Pons (tissue), 1 donor: ENCODE measurements around the gene WBP1.
"Not testable (repeated sequence)": the region's sequence is repeated elsewhere in the genome, so short reads cannot be mapped to it uniquely, and the experiment has no call there.

Source experiments
- DNase-seq: peaks from one replicate; pipeline ENCODE4 v3.0.0-alpha.2; 2016; ENCODE audit warnings: low spot score

Gene WBP1

DNA sequence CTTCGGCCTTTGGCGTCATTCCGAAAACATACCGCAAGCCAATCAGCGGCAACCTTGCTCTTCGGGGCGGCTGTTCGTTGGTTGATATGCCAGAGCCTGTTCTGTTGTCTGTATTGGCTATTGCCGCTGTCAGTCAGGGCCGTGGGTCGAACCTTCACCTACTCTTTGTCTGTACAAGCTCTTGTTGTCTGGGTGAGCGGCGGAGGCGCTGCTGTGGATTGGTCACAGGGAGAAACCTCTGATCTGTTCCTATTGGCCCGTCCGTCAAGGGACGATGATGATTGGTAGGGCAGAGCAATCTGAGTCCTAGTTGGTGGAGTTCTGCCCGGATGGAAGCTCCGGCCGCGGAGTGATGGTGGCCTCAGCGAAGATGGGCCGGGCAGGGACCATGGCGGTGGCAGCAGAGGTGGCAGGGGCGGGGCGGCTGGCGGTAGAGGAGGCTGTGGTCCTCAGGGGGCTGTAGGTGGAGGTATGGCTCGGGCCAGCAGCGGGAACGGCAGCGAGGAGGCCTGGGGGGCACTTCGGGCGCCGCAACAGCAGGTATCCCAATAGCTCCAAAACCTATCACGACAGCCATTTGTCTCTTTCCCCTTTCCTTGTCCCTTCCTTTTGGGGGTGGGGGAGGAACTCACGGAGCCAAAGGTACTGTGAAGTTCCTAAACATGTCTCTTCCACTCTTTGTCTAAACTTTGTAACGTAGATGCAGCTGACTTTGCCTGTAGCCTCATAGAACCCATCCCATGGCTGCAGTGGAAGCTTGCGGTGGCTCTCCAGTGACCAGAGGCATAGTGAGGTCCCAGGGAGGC lies at the start of gene WBP1:
TSS of gene WBP1 (plus strand) at position 307 of the 806 bp plus-strand sequence. CDS start at position 472, 165 bp downstream.
- peak; percentile 100 for DNase-seq

GRCh38 chr2:74413001-74413698 lies 45.1 kb upstream of the WBP1 start:
- DNase-seq, result no peak

GRCh38 chr2:74414441-74414840 lies 43.8 kb upstream of the WBP1 start:
- no peak for DNase-seq

DNA sequence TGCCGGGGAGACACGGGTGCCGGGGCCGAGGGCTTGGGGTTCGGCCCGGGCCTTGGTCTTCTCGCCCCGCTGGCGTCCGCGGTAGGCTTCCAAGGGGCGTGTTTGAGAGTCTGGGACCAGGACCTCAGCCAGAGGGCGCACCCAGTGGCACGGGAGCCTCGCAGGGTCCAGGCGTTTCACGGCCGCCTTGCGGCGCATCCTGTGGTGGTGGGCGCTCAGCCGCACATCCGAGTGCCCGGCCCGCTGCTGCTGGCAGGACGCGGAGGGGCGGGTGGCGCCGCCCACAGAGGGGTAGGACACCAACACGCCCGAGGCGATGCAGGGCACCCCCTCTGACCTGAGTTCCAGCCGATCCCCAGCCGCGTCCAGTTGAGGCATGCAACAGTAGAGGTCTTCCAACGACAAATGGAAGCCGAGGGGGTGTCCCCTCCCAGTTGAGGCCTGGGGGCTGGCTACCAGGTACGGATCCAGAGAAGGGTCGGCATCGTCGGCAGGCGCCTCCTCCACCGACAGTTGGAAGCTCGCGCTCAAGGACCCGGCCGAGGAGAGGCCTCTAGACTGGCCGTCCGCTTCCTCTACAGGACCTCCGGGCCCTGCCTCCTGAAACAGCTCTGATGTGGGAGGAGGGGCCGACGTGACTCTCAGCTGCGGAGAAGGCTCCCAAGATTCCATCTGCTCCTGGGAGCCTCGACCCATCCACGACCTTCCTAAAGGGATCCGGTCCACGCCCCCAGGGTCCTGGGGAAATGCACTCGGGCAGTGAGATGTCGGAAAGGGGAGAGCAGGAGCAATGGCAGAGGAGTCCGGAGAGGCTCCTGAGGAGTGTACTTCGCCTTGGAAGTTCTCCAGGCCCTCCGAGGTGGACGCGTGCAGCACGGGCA lies 43.1 kb upstream of the WBP1 start:
- DNase-seq, result no peak

GRCh38 chr2:74415762-74416395 lies 42.4 kb upstream of the WBP1 start:
- no peak for DNase-seq

GRCh38 chr2:74416778-74417177 lies 41.5 kb upstream of the WBP1 start:
- DNase-seq, result no peak

DNA sequence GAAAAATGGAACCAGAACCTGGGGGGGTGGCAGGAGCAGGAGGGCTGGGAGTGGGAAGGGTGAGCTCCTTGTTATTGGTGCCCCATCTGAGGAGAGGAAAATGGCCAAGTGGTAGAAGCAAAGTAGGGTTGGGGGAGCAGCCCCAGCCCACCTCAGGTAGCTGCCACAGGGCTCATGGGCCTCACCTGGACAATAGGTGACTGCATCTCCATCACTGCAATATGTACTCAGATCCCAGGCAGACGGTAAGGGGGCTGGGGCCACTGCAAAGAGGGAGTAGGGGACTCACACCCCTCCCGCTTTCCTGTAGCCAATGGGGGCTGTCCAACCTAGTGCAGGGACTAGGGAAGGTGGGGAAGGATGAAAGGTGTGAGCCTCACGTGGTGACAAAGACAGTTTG lies 41.0 kb upstream of the WBP1 start:
- no peak for DNase-seq

DNA sequence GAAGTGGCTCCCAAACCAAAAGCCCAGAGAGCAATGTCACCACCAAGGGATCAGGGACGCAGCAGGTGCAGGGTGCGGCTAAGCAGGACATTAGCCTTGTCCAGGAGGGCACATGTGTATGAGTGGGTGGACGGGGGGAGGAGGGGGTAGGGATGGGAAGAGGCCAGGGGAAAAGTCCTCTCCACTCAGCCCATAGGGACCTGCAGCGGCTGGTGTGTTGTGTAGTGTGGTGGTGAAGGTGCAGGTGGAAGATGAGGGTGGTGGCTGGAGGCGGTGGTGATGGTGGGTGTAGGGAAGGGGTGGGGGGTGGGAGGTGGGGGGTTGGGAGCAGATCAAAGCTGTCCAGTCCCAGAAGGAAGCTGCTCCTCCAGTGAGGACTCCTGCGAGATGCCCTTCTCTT lies 40.5 kb upstream of the WBP1 start:
- DNase-seq, result no peak

GRCh38 chr2:74418312-74418711 lies 39.9 kb upstream of the WBP1 start:
- DNase-seq, result no peak

DNA sequence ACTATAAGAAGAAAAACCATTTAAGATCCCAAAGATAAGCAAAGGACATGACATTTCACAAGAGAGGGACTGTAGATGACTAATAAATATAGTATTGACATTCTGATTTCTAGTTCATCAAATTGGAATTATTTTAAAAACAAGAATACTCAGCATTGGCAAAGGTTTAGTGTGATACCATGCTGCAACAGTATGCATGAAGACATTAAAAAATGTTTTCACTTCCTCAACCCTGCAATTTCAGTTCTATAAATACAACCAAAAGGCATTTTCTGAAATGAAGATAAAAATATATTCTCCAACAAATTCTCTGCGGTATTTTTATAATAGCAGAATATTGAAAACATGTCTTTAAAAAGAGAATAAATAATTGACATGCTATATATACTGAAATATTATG lies 38.9 kb upstream of the WBP1 start:
- DNase-seq, result no peak

GRCh38 chr2:74420006-74420405 lies 38.2 kb upstream of the WBP1 start:
- no peak for DNase-seq

GRCh38 chr2:74420443-74421103 lies 37.7 kb upstream of the WBP1 start:
- not testable (repeated sequence) for DNase-seq

- DNase-seq, result peak; percentile 44
Observed at GRCh38 chr2:74421221-74421870, 36.9 kb upstream of the WBP1 start, which contains the start of the genes C2orf81 and WDR54. TSS of gene C2orf81 (minus strand) at chr2:74421619. CDS start at chr2:74421560, 59 bp downstream. TSS of gene WDR54 (plus strand) at chr2:74421730. CDS start at chr2:74422154, 424 bp downstream.

- no peak for DNase-seq
Observed at GRCh38 chr2:74423231-74424095, 34.8 kb upstream of the WBP1 start.

- DNase-seq, result no peak
Observed at GRCh38 chr2:74424139-74424992, 33.9 kb upstream of the WBP1 start.

DNA sequence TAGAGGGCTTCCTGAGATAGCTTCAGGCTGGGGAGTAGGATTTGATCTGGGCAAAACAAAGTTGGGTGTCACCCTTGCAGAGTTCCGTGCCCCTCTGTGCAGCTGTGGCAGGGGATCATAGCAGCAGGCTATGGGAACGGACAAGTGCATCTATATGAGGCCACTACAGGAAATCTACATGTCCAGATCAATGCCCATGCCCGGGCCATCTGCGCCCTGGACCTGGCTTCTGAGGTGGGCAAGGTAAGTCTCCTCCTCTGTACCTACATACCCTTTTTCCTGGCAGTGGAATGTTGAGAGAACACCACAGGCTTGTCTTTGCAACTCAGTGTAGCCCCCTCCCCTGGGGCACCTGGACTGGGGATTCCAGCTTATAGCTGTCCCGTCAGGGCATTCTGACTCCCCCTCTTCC lies 33.2 kb upstream of the WBP1 start:
- DNase-seq, result no peak

GRCh38 chr2:74425523-74425922 lies 32.7 kb upstream of the WBP1 start:
- no peak for DNase-seq

DNA sequence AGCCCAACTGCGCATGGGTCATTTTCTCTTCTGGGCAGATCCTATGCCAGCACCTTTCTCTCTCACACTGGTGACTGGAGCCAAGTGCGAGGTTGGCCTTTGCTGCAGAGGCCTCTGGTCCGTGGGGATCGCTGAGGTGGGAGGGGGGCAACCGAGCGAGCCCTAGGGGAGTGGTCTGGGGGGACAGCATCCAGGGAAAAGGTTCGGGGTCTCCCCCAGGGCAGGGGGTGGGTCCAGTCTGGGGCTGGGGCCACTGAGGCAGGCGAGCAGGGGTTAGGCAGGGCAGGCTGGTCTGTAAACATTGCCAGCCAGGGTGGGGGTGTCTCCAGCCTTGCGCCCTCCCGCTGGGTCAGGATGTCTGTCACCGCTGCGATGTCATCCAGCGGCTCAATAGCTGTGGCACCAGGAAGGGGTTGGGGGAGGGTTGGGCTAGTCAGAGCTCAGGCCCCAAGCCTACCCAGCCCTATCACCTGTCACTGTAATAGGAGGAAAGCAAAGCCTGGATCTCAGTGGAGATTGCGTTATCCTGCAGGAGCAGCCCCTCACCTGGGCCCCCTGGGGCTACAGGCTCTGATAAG lies 32.0 kb upstream of the WBP1 start:
- no peak for DNase-seq
